T-helper 2 cell treated with Interferon-gamma antibody and Interleukin-4, amounts not matched to agents 100 ng/mL and 5 ng/mL, for 36 hours (primary cell): Measurements from ENCODE around the gene LIPI. TPM values are rescaled to one million over a fixed set of nuclear protein-coding genes. Genes with fewer than 3 reads are reported as not detected.
"Not testable (repeated sequence)": the region's sequence is repeated elsewhere in the genome, so short reads cannot be mapped to it uniquely, and the experiment has no call there.

Experiments
- intact Hi-C: fragments of 100-400 bp; cut with micrococcal nuclease; formaldehyde crosslinking; loops from one replicate; pipeline ENCODE4 v1.15.1; 2023
- total RNA-seq: library from RNA; stranded (reverse); gene quantifications from 2 replicates; pipeline ENCODE4 v1.2.3, GENCODE V29; 2022

The LIPI gene
- total RNA-seq: not detected in 2 replicates

DNA sequence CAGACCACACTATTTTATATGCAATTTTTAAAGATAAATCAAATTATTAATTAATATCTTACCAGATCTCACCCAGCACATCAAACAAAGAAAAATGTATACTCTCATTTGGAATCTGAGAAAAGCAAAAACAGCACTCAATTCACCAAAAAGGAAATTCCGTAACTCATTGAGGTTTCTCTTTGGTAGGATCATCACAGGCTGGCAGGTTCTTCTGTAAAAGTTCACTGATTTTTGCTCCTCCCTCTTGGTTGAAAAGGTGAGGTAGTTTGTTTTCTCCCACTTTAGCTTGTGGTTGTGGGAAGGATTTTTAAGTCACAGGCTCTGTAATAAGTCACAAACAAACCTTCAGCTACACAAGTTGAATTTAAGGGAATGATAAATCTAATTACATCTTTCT is at the start of gene LIPI:
Gene LIPI, minus strand, starts transcription at position 218 of the 400 bp plus-strand sequence. Its CDS starts 110 bp downstream, at position 108.
- intact Hi-C loops: no loop called here

DNA sequence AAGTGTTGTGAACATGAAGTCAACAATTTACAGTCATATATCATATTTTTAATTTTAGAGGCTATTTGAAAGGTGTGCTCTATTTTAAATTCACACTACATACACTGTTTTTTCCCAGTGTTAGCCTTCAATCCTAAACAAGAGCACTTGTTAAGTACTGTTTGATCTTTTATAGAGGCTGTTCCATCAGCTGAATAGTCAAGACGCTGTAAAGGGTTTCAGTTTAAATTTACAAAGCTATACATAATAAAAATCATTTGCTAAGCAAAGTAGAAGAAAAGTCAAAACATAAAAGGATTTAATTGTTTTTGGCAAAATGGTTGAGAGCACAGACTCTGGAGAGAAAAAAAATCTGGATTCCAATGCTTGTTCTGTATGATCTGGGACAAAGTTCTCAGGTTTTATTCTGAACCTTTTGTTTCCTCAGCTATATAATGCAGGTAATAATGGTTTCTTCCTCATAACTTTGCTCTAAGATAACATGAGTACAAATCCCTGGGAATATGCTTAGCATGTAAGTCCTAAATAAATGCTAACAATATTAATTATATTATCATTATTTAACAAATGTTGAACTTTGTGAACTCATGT is 49.5 kb upstream of the LIPI start:
- intact Hi-C loops: loop anchor here (5.0 to 10.0 kb wide), 3 partner anchors 107 to 1332 kb away; no protein-coding TSS in a partner anchor

GRCh38 chr21:14259747-14260146 is 49.0 kb upstream of the LIPI start:
- intact Hi-C loops: loop anchor here (5.0 to 10.0 kb wide), 3 partner anchors 108 to 1333 kb away; no protein-coding TSS in a partner anchor

DNA sequence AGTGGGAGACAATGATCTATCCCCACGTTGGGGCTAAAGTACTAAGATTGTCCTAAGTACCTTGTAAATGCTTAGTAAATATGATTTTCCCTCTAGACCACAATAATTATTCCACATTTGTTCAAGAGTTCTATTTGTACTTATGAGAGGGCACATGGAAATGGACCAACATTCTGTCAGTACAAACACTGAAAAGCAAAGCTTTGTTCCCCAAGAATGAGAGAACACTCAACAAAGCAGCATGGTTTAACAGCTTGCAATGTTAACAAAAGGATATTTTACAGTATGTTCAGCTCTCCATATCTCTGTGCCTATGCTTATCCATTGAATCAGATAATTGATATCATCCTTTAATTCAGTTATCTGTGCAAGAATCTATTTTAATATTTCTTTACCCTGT is 40.6 kb upstream of the LIPI start:
- intact Hi-C loops: no loop called here

- intact Hi-C loops: no loop called here
Observed at GRCh38 chr21:14245711-14246110, 35.0 kb upstream of the LIPI start.

DNA sequence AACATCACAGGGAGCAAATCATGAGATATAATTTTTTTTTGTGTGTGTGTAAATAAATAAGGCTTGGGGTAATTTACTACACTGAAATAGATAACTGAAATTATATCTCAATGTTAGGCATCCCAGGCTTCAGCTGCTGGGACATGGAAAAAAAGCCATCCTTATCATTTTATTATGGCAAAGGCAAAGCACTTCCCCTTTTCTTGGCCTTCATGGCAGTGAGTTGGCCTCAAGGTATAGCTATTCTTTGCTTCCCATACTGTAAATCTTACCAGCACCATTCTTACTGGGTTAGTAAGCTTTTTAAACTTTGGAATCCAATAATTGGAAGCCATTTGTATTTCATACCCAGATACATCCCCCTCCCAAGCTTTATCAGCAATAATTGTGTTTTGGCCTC is 34.2 kb upstream of the LIPI start:
- intact Hi-C loops: no loop called here

DNA sequence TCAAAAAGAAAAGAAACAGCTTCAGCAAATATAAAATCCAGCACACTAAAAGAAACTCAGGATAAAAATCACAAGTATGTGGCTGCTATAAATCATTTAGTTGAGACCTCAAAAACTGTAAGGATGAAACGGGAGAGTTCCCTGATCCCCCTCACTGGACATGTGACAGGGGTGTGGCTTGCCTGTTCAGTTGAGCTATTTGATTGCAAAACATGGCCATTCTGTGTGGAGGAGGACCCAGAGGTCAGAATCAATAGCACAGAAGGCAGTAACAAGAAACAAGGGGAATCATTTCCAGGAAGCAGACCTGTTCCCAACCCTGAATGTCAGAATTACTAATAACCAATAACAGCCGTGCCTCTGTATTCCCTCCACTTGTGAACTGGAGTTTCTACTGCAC is 33.1 kb upstream of the LIPI start:
- intact Hi-C loops: no loop called here

GRCh38 chr21:14243461-14243860 is 32.7 kb upstream of the LIPI start:
- intact Hi-C loops: no loop called here

DNA sequence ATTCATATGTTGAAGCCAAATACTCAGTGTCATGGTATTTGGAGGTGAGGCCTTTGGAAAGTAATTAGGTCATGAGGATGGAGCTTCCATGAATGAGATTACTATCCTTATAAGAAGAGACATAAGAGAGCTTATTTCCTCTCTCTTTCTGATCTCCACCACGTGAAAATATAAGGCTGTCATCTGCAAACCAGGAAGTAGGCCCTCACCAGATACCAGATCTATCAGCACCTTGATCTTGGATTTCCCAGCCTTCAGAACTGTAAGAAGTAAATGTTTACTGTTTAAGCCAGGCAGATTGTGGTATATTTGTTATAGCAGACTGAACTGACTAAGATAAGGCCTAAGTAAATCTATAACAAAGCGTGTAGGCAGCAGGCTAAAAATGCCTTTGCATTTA is 30.5 kb upstream of the LIPI start:
- intact Hi-C loops: no loop called here

GRCh38 chr21:14239281-14239680 is 28.5 kb upstream of the LIPI start:
- intact Hi-C loops: no loop called here

- intact Hi-C loops: no loop called here
Observed at GRCh38 chr21:14236180-14236579, 25.4 kb upstream of the LIPI start.

GRCh38 chr21:14235101-14235500 is 24.3 kb upstream of the LIPI start:
- intact Hi-C loops: no loop called here

GRCh38 chr21:14229399-14229798 is 18.6 kb upstream of the LIPI start:
- intact Hi-C loops: no loop called here

GRCh38 chr21:14223365-14223764 is 12.6 kb upstream of the LIPI start:
- intact Hi-C loops: no loop called here

DNA sequence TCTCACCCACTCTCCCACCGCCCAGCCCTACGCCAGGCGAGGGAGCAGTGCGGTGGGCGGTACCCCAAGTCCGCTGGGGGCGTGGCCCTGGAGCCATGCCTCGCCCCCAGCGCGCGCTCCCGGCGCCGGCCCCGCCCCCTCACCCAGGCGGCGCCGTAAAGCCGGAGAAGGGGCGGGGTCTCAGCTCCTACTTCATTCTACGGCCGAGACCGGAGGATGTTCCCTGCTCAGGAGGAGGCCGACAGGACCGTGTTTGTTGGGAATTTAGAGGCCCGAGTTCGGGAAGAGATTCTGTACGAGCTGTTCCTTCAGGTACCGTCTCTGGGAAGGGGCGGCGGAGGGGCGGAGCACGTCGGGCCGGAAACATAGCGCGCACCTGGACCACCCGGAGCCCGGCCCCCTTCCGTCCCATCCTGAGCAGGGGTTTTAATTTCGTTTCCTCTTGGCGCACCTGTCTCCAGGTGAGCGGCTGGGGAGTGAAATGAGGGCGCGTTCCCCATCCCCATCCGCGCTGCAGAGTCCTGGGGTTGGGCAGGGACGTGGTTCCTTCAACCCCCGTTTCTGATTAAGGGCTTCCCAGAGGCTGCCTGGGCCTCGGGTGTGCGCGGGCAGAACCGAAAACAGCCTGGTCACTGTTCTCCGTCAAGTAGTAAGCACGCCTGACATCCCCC is 5.4 kb upstream of the LIPI start, which contains the start of gene RBM11:
Gene RBM11, plus strand, starts transcription at position 187 of the 671 bp plus-strand sequence. Its CDS starts 30 bp downstream, at position 217.
- intact Hi-C loops: loop anchor here (2.0 kb wide), 1 partner anchor 167 kb away; the partner anchor contains the start of gene HSPA13

GRCh38 chr21:14213164-14213563 is 2.4 kb upstream of the LIPI start:
- intact Hi-C loops: no loop called here

DNA sequence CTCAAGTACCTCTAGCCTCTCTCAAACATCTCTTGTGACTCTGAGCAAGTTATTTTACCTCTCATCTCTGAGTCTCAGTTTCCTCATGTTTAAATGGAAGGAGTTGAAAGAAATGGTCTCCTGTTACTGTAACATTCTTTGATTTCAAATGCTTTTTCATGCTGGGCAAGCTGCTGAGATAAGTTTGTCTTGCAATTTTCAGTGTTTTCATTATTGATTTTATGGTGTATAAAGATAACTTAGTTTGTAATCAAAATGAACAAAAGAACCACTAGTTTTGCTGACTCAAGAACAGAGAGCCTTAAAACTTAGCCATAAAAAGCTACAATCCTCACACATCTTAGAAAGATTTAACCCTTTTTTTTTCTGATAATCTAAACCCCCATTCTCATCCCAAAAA is 4.5 kb downstream of the LIPI start:
- intact Hi-C loops: no loop called here

- intact Hi-C loops: not testable (repeated sequence)
Observed at GRCh38 chr21:14166463-14167223, 44.1 kb downstream of the LIPI start.

DNA sequence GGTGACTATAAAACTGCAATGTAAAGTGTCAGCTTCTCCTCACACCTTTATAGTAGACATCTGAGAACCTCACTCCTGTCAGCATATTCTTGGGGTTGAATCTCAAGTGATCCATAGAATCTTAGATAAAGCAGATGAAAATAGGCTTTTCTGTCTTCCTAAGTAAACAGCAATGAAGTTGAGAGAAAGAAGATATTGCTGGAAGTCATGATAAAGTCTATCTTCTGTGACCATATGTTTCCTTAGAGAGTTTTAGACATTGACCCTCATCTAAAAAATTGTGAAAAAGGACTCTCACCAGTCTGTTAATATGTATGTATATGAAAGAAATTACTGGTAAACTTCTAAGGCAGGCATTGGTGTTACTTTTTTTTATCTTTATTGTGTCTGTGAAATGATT is 66.8 kb downstream of the LIPI start:
- intact Hi-C loops: loop anchor here (10.0 kb wide), 1 partner anchor 151 kb away; no protein-coding TSS in a partner anchor

- intact Hi-C loops: no loop called here
Observed at GRCh38 chr21:14124266-14124665, 86.5 kb downstream of the LIPI start.

- intact Hi-C loops: no loop called here
Observed at GRCh38 chr21:14121719-14122118, 89.0 kb downstream of the LIPI start.
